Measurements from ENCODE around the gene PHOSPHO1. TPM values are rescaled to one million over a fixed set of nuclear protein-coding genes. Genes with fewer than 3 reads are reported as not detected.

Gene PHOSPHO1
- total RNA-seq, 2 experiments from 2014 or later, result not detected

DNA sequence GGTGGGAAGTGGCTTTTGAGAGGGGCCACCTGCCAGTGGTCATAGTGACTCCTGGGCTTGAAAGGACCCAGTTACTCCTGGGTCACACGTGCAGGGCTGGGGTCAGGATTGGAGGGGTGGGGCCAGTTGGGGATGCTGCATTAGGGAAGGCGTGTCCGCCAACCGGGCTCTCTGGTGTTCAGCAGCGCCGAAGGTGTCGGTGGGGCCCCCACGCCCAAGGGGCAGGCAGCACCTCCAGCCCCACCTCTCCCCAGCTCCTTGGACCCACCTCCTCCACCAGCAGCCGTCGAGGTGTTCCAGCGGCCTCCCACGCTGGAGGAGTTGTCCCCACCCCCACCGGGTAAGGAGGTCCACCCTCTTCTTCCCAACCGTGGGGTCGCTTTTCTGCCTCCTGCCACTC lies 10.6 kb downstream of the PHOSPHO1 start:
- TF ChIP-seq, protein P1, sequence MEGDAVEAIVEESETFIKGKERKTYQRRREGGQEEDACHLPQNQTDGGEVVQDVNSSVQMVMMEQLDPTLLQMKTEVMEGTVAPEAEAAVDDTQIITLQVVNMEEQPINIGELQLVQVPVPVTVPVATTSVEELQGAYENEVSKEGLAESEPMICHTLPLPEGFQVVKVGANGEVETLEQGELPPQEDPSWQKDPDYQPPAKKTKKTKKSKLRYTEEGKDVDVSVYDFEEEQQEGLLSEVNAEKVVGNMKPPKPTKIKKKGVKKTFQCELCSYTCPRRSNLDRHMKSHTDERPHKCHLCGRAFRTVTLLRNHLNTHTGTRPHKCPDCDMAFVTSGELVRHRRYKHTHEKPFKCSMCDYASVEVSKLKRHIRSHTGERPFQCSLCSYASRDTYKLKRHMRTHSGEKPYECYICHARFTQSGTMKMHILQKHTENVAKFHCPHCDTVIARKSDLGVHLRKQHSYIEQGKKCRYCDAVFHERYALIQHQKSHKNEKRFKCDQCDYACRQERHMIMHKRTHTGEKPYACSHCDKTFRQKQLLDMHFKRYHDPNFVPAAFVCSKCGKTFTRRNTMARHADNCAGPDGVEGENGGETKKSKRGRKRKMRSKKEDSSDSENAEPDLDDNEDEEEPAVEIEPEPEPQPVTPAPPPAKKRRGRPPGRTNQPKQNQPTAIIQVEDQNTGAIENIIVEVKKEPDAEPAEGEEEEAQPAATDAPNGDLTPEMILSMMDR (IDR thresholded peaks at IDR 0.05), result peak; percentile 19
- no peak for DNase-seq
- ChIA-PET CTCF (interaction anchor here (1.0 kb wide), 1 partner anchor 30 kb away, joined by 3 read pairs; no protein-coding TSS in a partner anchor), POLR2A (interaction anchor here (1.0 to 3.1 kb wide), 4 partner anchors 10 to 28 kb away, joined by 3 to 21 read pairs (median 12); partner anchors contain the start of genes ABI3 and GNGT2)
- Mint-ChIP-seq H3K36me3 (ENCODE audit: low read depth) (peaks cover 63% of the 10 kb centered on the region), H3K27ac (peak overlapping the region; percentile 97), H3K9me3 (no peaks in the 10 kb centered on the region), H3K4me3 (no peak overlapping the region), H3K4me1 (ENCODE audit: low read depth) (peaks cover 74% of the 10 kb centered on the region), H3K27me3 (peaks cover 3% of the 10 kb centered on the region)
- intact Hi-C loops (cut with micrococcal nuclease), result loop anchor here (2.0 kb wide), 1 partner anchor 31 kb away; no protein-coding TSS in a partner anchor
- ATAC-seq, result no peak

GRCh38 chr17:49218941-49219913 lies 11.4 kb downstream of the PHOSPHO1 start:
- intact Hi-C loops (cut with micrococcal nuclease), result no loop called here
- Mint-ChIP-seq H3K9me3 (no peaks in the 10 kb centered on the region), H3K4me3 (peak overlapping the region; percentile 65), H3K27ac (peak overlapping the region; percentile 97), H3K27me3 (no peaks in the 10 kb centered on the region), H3K36me3 (ENCODE audit: low read depth) (peaks cover 67% of the 10 kb centered on the region), H3K4me1 (ENCODE audit: low read depth) (peaks cover 76% of the 10 kb centered on the region)
- DNase-seq (peak; percentile 83), ATAC-seq (peak; percentile 64)
- TF ChIP-seq, protein P1 (IDR thresholded peaks at IDR 0.05), result peak; percentile 57
- CTCF ChIA-PET, result interaction anchor here (1.0 to 1.9 kb wide), 5 partner anchors 9 to 38 kb away, joined by 3 to 8 read pairs (median 5); no protein-coding TSS in a partner anchor
- POLR2A ChIA-PET, result interaction anchor here (0.8 to 3.1 kb wide), 8 partner anchors 9 to 33 kb away, joined by 3 to 21 read pairs (median 6); partner anchors contain the start of genes ABI3 and GNGT2

DNA sequence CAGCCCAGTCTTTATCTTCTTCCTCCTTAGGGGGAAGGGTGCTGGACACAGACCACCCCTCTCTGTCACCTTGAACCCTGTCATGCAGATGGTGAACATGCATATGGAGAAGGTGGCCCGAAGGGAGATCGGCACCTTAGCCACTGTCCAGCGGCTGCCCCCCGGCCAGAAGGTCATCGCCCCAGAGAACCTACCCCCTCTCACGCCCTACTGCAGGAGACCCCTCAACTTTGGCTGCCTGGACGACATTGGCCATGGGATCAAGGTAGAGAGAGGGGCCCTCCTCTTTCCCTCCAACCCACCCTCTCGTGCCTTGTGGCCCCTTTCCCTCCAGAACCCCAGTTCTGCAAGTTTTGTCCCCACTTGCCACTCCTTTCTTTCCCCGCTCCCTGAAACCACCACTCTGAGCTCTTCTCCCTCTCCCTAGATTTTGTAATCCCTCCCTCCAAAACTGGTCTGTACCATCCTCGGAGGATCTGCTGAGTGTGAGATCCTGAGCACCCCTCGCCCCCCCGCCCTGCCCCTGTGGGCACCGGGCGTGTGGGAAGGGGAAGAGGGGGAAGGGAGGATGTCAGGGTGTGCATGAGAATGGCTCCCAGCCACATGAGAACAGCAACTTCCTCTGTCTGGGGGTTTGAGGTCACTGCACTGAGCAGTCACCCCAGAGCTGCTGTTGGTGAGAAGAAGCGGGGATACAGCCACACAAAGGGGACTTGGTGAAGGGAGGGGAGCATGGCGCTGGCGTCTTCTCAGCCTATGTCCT lies 12.8 kb downstream of the PHOSPHO1 start:
- DNase-seq, result peak; percentile 83
- Mint-ChIP-seq H3K36me3 (ENCODE audit: low read depth) (peaks cover 71% of the 10 kb centered on the region), H3K4me1 (ENCODE audit: low read depth) (peaks cover 76% of the 10 kb centered on the region), H3K27me3 (no peaks in the 10 kb centered on the region), H3K9me3 (no peaks in the 10 kb centered on the region), H3K27ac (peak overlapping the region; percentile 97), H3K4me3 (peak overlapping the region; percentile 65)
- intact Hi-C loops (cut with micrococcal nuclease), result no loop called here
- ChIA-PET POLR2A (interaction anchor here (0.8 to 3.1 kb wide), 8 partner anchors 7 to 32 kb away, joined by 3 to 21 read pairs (median 8); partner anchors contain the start of genes ABI3 and GNGT2), CTCF (interaction anchor here (0.9 to 1.9 kb wide), 4 partner anchors 10 to 73 kb away, joined by 3 to 8 read pairs (median 5); no protein-coding TSS in a partner anchor)
- TF ChIP-seq, protein P1 (IDR thresholded peaks at IDR 0.05), result no peak
- ATAC-seq, result peak; percentile 61

GRCh38 chr17:49216953-49217650 lies 13.5 kb downstream of the PHOSPHO1 start:
- H3K4me3 Mint-ChIP-seq, result peak overlapping the region; percentile 45
- H3K36me3 Mint-ChIP-seq (ENCODE audit: low read depth), result peaks cover 71% of the 10 kb centered on the region
- no peaks in the 10 kb centered on the region for H3K9me3 Mint-ChIP-seq
- peaks cover 76% of the 10 kb centered on the region for H3K4me1 Mint-ChIP-seq (ENCODE audit: low read depth)
- ChIA-PET POLR2A (interaction anchor here (0.7 to 5.8 kb wide), 8 partner anchors 8 to 25 kb away, joined by 3 to 52 read pairs (median 8); no protein-coding TSS in a partner anchor), CTCF (interaction anchor here (0.9 to 1.0 kb wide), 3 partner anchors 11 to 74 kb away, joined by 3 read pairs; no protein-coding TSS in a partner anchor)
- no peaks in the 10 kb centered on the region for H3K27me3 Mint-ChIP-seq
- H3K27ac Mint-ChIP-seq, result peak overlapping the region; percentile 83
- intact Hi-C loops (cut with micrococcal nuclease), result no loop called here
- ATAC-seq (no peak), DNase-seq (no peak)
- TF ChIP-seq, protein P1 (IDR thresholded peaks at IDR 0.05), result no peak
